NCI-H187 treated with DMSO at 0.1 percent for 48 hours (cell line): ENCODE measurements around the gene DOHH.
A peak's percentile ranks its signal among the peaks of the same experiment; 100 is the strongest.

Source experiments
- DNase-seq: peaks from one replicate; lab custom pipeline; 2025; lab: John Stamatoyannopoulos, UW

The DOHH gene

GRCh38 chr19:3500429-3501101 lies at the start of gene DOHH:
Gene DOHH, minus strand, starts transcription at chr19:3500674. Its CDS starts 3,860 bp downstream, at chr19:3496814.
- peak; percentile 97 for DNase-seq

GRCh38 chr19:3549816-3550215 lies 49.3 kb upstream of the DOHH start:
- DNase-seq: no peak

DNA sequence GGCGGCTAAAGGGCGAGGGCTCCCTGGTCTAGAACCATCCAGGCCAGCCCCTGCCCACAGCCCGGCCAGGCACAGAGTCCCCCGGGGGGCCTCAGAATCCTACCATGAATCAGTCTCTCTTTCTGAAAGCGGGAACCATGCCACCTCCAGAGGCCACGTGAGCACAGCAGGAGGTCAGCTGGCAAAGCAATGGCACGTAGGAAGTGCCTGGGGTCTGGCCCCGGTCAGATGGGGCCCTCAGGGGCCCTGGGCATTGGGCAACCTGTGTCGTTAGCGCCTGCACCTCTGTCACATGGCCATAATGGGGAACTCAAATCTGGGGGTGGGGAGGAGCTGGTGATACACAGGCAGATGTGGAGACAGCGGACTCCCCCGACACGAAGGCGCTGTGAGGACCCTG lies 48.1 kb upstream of the DOHH start:
- no peak for DNase-seq

DNA sequence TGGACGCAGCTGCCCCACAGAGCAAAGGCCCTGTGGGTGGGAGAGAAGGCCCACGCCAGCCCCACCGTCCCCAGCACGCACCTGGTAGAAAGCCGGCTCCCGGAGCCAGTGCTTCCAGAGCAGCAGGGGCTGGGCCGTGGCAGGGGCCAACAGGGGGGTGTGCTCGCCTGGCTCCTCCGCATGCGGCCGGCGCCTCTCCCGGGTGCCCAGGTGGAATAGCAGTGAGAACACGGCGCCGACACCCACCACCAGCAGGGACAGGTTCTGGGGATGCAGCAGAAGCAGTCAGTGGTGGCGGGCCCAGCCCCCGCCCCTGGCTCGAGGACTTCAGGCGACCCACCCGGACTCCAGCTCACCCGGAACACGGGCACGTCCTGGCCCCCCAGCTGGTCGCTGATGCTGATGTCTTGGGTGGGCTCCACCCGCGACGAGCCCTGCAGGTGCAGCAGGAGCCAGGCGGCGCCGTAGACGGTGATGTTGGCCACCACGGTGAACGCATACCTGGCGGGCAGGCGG lies 47.4 kb upstream of the DOHH start:
- DNase-seq: no peak

- DNase-seq: no peak
Observed at GRCh38 chr19:3547301-3547731, 46.8 kb upstream of the DOHH start.

DNA sequence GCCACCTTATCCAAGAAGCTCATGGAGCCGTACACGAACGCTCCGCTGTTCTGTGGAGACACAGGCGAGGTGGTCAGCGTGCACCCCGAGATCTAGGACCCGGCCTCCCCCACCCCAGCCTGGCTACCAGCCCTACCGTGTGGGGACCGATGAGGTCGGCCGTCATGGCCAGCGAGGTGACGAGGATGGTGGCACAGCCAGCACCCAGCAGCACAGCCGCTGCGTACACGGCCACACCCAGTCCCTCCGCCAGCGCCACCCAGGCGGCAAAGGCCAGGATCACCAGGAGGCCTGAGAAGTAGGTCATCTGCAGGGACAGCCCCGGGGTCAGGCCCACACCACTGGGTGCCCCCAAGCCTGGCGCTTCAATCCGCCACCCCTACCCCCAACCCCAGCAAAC lies 45.6 kb upstream of the DOHH start:
- DNase-seq: no peak

DNA sequence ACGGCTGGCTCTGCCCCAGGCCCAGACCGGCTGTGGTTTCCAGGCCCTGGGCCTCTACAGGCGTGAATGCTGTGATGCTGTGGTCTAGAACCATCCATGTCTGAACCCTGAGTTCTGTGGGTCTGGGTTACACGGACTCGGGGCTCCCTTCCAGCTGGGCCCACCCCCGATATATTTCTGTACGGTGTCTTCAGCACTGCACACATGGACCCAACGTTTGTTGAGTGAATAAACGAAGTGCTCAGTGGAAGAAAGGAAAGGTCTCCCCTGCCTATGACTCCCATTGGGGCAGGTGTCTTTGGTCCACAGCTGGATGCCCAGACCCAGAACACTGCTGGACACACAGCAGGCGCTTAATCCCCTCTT lies 45.2 kb upstream of the DOHH start:
- DNase-seq: no peak

DNA sequence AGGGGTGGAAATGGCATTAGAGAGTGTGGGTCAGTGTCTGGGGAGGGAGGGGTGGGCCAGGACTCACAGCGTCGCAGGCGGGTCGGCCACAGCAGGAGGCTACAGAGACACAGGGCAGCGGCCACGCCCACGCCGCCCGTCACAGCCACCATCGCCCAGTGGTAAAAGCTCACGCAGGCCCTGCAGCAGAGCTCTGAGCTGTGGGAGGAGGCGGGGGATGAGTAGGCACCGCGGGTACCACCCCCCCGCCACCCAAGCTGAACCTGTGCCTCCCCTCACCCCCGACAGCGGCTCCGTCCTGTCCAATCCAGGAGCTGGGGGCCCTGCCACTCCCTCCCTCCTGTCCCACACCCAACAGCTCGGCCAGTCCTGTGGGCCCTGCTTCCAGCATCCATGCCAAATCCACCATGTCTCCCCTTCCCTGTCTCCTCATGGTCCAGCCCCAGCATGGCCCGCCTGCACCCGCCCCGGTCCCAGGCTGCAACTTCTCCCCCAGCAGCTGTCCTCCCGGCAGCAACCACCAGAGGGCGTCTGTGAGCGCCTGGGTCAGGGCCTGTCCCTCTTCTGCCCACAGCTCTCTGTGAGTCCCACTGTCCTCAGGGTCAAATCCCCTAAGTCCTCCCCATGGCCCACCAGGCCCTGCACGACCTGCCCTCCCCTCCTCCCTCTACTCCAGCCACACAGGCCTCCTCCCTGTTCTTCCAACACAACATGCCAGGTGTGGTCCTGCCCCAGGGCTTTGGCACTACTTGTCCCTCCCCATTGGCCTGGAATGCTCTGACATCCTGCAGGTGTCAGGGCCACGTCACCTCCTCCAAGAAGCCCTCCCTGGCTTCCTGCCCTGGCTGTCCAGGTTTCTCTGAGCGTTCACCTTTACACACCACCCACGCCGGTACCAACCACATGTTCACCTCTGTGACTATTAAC lies 44.5 kb upstream of the DOHH start:
- DNase-seq: no peak

GRCh38 chr19:3544058-3544376 lies 43.5 kb upstream of the DOHH start:
- DNase-seq: no peak

DNA sequence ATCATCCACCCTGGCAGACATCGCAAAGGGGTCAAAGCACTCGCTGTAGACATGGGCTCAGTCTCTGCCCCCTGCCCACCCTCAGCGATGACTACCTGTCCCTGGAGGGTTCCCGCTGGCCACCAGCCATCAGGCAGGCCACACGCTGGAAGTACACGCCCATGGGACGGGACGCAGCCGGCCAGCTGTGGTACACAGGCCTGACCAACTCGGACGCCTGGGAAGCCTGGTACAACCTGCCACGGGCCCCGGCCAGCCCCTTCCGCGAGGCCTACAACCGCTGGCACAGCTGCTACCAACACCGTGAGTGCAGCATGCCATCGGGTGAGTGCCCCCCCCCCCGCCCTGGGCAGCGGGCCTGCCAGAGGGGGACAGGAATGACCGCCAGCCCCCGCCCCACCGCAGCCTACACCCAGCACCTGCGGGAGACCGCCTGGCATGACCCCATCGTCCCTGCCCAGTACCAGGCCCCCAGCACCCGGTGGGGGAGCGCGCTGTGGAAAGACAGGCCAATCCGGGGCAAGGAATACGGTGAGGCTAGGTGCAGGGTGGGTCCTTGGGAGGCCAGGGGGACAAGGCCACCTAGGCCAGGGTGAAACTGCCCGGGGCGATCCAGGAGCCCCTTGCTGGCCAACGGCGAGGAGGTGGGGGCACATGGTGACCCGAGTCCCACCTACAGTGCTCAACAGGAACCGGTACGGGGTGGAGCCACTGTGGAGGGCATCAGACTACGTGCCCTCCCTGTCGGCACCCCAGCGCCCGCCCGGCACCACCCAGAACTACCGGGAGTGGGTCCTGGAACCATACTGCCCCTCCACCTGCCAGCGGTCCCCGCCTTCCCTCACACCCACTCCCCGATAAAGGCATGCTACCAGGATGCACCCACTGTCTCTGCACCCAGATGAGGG lies 42.9 kb upstream of the DOHH start:
- DNase-seq: no peak

DNA sequence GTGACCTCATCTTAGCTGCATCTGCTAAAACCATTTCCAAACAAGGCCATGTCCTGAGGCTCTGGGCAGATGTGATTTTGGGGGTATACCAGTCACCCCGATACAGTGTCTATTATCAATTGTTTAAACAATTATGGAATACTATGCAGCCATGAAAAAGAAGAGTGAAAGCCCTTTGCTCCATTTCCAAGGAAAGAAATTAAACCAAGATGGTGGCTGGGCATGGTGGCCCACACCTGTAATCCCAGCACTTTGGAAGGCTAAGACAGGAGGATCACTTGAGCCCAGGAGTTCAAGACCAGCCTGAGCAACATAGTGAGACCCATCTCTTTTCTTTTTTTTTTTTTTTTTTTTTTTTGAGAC lies 39.3 kb upstream of the DOHH start:
- DNase-seq: no peak

GRCh38 chr19:3538965-3539755 lies 38.7 kb upstream of the DOHH start, which contains the start of gene TEKTIP1:
Gene TEKTIP1, plus strand, starts transcription at chr19:3539174. Its CDS starts 4 bp downstream, at chr19:3539178.
- no peak for DNase-seq

- no peak for DNase-seq
Observed at GRCh38 chr19:3538258-3538929, 37.9 kb upstream of the DOHH start.

GRCh38 chr19:3537438-3538240 lies 37.2 kb upstream of the DOHH start:
- DNase-seq: no peak

DNA sequence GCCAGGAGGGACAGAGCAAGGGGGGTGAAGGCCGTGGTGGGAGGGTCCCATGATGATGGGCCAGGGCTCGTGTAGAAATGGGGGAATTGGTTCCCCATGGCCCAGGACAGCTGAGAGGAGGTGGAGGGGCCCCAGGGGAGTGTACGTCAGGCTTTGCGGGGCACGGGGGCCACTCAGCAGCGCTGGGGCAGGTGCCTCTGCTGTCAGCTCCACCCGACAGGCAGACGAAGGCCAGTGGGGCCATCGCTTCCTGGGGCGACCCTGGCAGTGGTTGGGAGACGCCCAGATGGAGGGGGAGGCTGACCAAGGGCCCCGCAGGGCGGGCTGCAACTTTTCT lies 36.6 kb upstream of the DOHH start:
- DNase-seq: no peak

GRCh38 chr19:3536429-3537100 lies 36.1 kb upstream of the DOHH start:
- no peak for DNase-seq

DNA sequence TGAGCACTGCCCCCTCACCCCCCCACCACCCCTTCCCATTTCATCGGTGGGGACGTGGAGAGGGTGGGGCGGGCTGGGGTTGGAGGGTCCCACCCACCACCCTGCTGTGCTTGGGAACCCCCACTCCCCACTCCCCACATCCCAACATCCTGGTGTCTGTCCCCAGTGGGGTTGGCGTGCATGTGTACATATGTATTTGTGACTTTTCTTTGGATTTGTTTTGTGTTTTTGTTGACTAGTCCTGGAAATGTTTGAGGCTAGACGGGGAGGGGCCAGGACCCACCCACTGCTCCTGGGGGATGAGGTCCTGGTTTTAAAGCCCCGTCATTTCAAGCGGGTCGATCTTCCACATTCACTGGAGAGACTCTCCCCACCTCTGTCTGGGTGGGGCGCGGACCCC lies 35.5 kb upstream of the DOHH start:
- DNase-seq: no peak

DNA sequence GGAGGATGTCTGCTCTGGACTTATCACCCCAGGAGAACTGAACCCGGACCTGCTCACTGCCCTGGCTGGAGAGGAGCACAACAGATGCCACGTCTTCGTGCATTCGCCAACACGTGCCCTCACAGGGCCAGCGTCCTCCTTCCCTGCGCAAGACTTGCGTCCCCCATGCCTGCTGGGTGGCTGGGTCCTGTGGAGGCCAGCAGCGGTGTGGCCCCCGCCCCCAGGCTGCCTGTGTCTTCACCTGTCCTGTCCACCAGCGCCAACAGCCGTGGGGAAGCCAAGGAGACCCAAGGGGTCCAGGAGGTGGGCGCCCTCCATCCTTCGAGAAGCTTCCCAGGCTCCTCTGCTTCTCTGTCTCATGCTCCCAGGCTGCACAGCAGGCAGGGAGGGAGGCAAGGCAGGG lies 35.1 kb upstream of the DOHH start:
- no peak for DNase-seq

DNA sequence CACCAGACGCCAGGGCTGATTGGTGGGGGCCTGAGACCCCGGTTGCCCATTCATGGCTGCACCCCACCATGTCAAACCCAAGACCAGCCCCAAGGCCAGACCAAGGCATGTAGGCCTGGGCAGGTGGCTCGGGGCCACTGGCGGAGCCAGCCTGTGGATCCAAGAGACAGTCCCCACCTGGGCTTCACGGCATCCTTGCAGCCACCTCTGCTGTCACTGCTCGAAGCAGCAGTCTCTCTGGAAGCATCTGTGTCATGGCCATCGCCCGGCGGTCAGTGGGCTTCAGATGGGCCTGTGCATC lies 34.7 kb upstream of the DOHH start:
- no peak for DNase-seq
